ENCODE results near the gene GNG4. TPM values are rescaled to one million over a fixed set of nuclear protein-coding genes. Genes with fewer than 3 reads are reported as not detected.

The GNG4 gene
- total RNA-seq, 1 experiment from 2014 or later: 34.4 TPM

DNA sequence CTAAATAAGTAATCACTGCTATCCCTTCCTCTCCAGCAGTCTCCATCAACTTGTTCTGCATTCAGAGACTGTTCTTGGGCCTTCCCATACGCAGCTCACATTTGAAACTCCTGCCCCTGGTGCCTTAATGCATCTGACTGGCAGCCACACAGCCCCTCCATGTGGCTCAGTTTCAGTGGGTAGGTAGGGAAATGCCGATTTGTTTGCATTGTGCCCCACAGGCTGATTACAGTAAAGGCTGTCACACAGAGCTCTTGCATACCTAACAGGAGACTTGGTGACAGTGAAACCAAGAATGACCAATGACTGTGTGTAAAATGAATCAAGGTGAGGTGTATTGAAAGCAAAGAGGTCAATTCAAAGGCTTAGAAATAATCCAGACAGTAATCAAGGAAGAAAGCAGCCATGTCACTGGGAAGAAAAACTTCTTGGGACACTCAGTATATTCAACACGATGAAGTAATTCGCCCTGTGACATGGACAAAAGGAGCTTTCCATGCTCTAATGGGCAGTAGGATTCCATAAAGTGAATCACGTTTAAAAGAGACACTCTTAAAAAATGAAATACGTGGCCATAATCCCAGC is 132.6 kb downstream of the GNG4 start:
- Histone ChIP-seq H3K23ac (ENCODE audit: insufficient read length, low read depth, low read length) (no peak overlapping the region), H2BK15ac (ENCODE audit: low read depth, low read length) (no peak overlapping the region), H3K9me3 (ENCODE audit: control insufficient read depth, low read depth, low read length) (no peaks in the 10 kb centered on the region), H3K27ac (ENCODE audit: insufficient read length, low read depth, low read length) (no peak overlapping the region), H3K4ac (ENCODE audit: low read depth, low read length) (no peak overlapping the region), H4K8ac (replicated peaks; ENCODE audit: insufficient read length, low read depth, low read length) (no peak overlapping the region), H3T11ph (ENCODE audit: low read length) (no peak overlapping the region), H3K9ac (ENCODE audit: extremely low read depth, insufficient read length, low read length) (no peak overlapping the region), H2BK12ac (ENCODE audit: insufficient read length, low read depth, low read length) (no peak overlapping the region), H3K79me1 (ENCODE audit: insufficient read depth, low read depth, low read length, poor library complexity, severe bottlenecking) (no peaks in the 10 kb centered on the region), H2BK120ac (ENCODE audit: low read depth, low read length, poor library complexity, severe bottlenecking) (no peak overlapping the region), H2BK20ac (ENCODE audit: low read depth, low read length, poor library complexity, severe bottlenecking) (no peak overlapping the region), H3K23me2 (ENCODE audit: insufficient read length, low read depth, low read length, poor library complexity, severe bottlenecking) (no peaks in the 10 kb centered on the region), H4K20me1 (ENCODE audit: control insufficient read depth, insufficient read depth, insufficient read length) (no peaks in the 10 kb centered on the region), H4K91ac (ENCODE audit: insufficient read length, low read depth, low read length) (no peak overlapping the region), H4K5ac (ENCODE audit: insufficient read length, low read depth, low read length) (no peak overlapping the region), H3K18ac (ENCODE audit: insufficient read length, low read depth, low read length) (no peak overlapping the region), H3K14ac (ENCODE audit: insufficient read depth, low read length) (no peak overlapping the region), H3K27me3 (ENCODE audit: insufficient read depth, low read length) (no peaks in the 10 kb centered on the region), H2BK5ac (ENCODE audit: insufficient read length, low read length) (no peak overlapping the region), H2AFZ (ENCODE audit: low read length) (no peak overlapping the region), H2AK5ac (ENCODE audit: insufficient read length, low read length) (no peak overlapping the region), H3K4me2 (ENCODE audit: insufficient read depth, insufficient read length, low read length) (no peak overlapping the region), H3K4me1 (ENCODE audit: insufficient read depth, low read length) (no peaks in the 10 kb centered on the region), H3K79me2 (ENCODE audit: insufficient read depth, low read length) (no peaks in the 10 kb centered on the region), H3K56ac (ENCODE audit: insufficient read length, low read depth, low read length) (no peak overlapping the region)
- TF ChIP-seq, protein P1, sequence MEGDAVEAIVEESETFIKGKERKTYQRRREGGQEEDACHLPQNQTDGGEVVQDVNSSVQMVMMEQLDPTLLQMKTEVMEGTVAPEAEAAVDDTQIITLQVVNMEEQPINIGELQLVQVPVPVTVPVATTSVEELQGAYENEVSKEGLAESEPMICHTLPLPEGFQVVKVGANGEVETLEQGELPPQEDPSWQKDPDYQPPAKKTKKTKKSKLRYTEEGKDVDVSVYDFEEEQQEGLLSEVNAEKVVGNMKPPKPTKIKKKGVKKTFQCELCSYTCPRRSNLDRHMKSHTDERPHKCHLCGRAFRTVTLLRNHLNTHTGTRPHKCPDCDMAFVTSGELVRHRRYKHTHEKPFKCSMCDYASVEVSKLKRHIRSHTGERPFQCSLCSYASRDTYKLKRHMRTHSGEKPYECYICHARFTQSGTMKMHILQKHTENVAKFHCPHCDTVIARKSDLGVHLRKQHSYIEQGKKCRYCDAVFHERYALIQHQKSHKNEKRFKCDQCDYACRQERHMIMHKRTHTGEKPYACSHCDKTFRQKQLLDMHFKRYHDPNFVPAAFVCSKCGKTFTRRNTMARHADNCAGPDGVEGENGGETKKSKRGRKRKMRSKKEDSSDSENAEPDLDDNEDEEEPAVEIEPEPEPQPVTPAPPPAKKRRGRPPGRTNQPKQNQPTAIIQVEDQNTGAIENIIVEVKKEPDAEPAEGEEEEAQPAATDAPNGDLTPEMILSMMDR (conservative IDR thresholded peaks at IDR 0.05): no peak
- no peak overlapping the region for H3K27ac Mint-ChIP-seq
- H3K4me1 Mint-ChIP-seq: no peaks in the 10 kb centered on the region
- no peak for DNase-seq
- no CpG with 5 or more reads among the region's 6 CpGs for WGBS (ENCODE audit: extremely low coverage, insufficient read length, low lambda C conversion rate)
- no peak overlapping the region for H3K4me3 Mint-ChIP-seq
- H3K27me3 Mint-ChIP-seq (ENCODE audit: low read depth): no peaks in the 10 kb centered on the region
- H3K9me3 Mint-ChIP-seq: no peaks in the 10 kb centered on the region
- H3K36me3 Mint-ChIP-seq (ENCODE audit: insufficient read depth in 1 of 3, low read depth in 3 of 3): no peaks in the 10 kb centered on the region
